Trophoblast cell (in vitro differentiated cells and primary cell): Measurements from ENCODE around the gene PRKN.
A peak's percentile ranks its signal among the peaks of the same experiment; 100 is the strongest.

Experiments
- DNase-seq, 2 donors: peaks; one replicate each; pipeline ENCODE4 v3.0.0-alpha.2; 2016
- H2AFZ ChIP-seq: 2 replicates; pipeline ENCODE4 v1.6.1; 2013; ENCODE audit warnings: low read length, moderate library complexity, mild to moderate bottlenecking; ENCODE audit not compliant: insufficient read depth, poor library complexity
- H2AK5ac ChIP-seq: 2 replicates; pipeline ENCODE4 v1.6.1; 2013; ENCODE audit warnings: mild to moderate bottlenecking, low read length
- H2BK120ac ChIP-seq: 2 replicates; pipeline ENCODE4 v1.6.1; 2013; ENCODE audit warnings: low read length, mild to moderate bottlenecking, moderate library complexity; ENCODE audit not compliant: insufficient read depth, poor library complexity
- H2BK12ac ChIP-seq: 2 replicates; pipeline ENCODE4 v1.6.1; 2013; ENCODE audit warnings: mild to moderate bottlenecking, low read length, moderate library complexity
- H2BK5ac ChIP-seq: 2 replicates; pipeline ENCODE4 v1.6.1; 2013; ENCODE audit warnings: low read length, low read depth, moderate library complexity, mild to moderate bottlenecking; ENCODE audit not compliant: poor library complexity
- H3K14ac ChIP-seq: 2 replicates; pipeline ENCODE4 v1.6.1; 2013; ENCODE audit warnings: mild to moderate bottlenecking, low read length
- H3K18ac ChIP-seq: 2 replicates; pipeline ENCODE4 v1.6.1; 2013; ENCODE audit warnings: mild to moderate bottlenecking, low read length
- H3K23ac ChIP-seq: 2 replicates; pipeline ENCODE4 v1.6.1; 2013; ENCODE audit warnings: low read length
- H3K27ac ChIP-seq: 2 replicates; pipeline ENCODE4 v1.5.1; 2013; ENCODE audit warnings: low read depth, mild to moderate bottlenecking, inconsistent platforms, low read length, moderate library complexity
- H3K27me3 ChIP-seq: 2 replicates; pipeline ENCODE4 v1.6.1; 2013; ENCODE audit warnings: inconsistent platforms, mild to moderate bottlenecking, low read length, moderate library complexity; ENCODE audit not compliant: insufficient read depth
- H3K36me3 ChIP-seq, 2 experiments: 1 replicate in 1 of 2; 2 replicates in 1 of 2; pipeline ENCODE4 v1.6.1; 2013; ENCODE audit warnings: low read length in 2 of 2, mild to moderate bottlenecking in 2 of 2, moderate library complexity in 1 of 2; ENCODE audit not compliant: insufficient read depth in 2 of 2, control insufficient read depth in 1 of 2
- H3K4ac ChIP-seq: 2 replicates; pipeline ENCODE4 v1.6.1; 2013; ENCODE audit warnings: low read depth, mild to moderate bottlenecking, low read length, moderate library complexity
- H3K4me1 ChIP-seq, 2 experiments: 1 replicate in 1 of 2; 2 replicates in 1 of 2; pipeline ENCODE4 v1.6.1; 2013; ENCODE audit warnings: low read length in 2 of 2, mild to moderate bottlenecking in 2 of 2, moderate library complexity in 1 of 2; ENCODE audit not compliant: insufficient read depth in 2 of 2, control insufficient read depth in 1 of 2
- H3K4me2 ChIP-seq: 2 replicates; pipeline ENCODE4 v1.6.1; 2013; ENCODE audit warnings: inconsistent platforms, mild to moderate bottlenecking, low read length, moderate library complexity
- H3K4me3 ChIP-seq: 2 replicates; pipeline ENCODE4 v1.5.1; 2013; ENCODE audit warnings: mild to moderate bottlenecking, low read depth, low read length, inconsistent platforms
- H3K79me1 ChIP-seq: one replicate; pipeline ENCODE4 v1.6.1; 2013; ENCODE audit warnings: low read length
- H3K79me2 ChIP-seq: 2 replicates; pipeline ENCODE4 v1.6.1; 2013; ENCODE audit warnings: low read length, mild to moderate bottlenecking; ENCODE audit not compliant: control insufficient read depth, insufficient read depth, poor library complexity
- H3K9ac ChIP-seq: 2 replicates; pipeline ENCODE4 v1.6.1; 2013; ENCODE audit warnings: mild to moderate bottlenecking, low read length
- H3K9me3 ChIP-seq: 2 replicates; pipeline ENCODE4 v1.6.1; 2013; ENCODE audit warnings: low read depth, mild to moderate bottlenecking, control low read depth, inconsistent platforms, low read length; ENCODE audit not compliant: insufficient read depth
- H4K12ac ChIP-seq: 2 replicates; pipeline ENCODE4 v1.6.1; 2013; ENCODE audit warnings: low read depth, mild to moderate bottlenecking, low read length, moderate library complexity
- H4K8ac ChIP-seq: 2 replicates; pipeline ENCODE4 v1.6.1; 2013; ENCODE audit warnings: low read depth, mild to moderate bottlenecking, low read length, moderate library complexity
- H4K91ac ChIP-seq: one replicate; pipeline ENCODE4 v1.6.1; 2013; ENCODE audit warnings: low read depth, mild to moderate bottlenecking, low read length, moderate library complexity
- WGBS: extraction: QIAGEN DNeasy Blood & Tissue Kit; methylation state at CpG from one replicate; pipeline ENCODE4 v1.1.7; 2013; ENCODE audit warnings: missing lambda C conversion rate; ENCODE audit not compliant: insufficient read length, insufficient coverage; ENCODE audit errors: extremely low coverage; 5-methylcytosine and 5-hydroxymethylcytosine counted together

The PRKN gene

DNA sequence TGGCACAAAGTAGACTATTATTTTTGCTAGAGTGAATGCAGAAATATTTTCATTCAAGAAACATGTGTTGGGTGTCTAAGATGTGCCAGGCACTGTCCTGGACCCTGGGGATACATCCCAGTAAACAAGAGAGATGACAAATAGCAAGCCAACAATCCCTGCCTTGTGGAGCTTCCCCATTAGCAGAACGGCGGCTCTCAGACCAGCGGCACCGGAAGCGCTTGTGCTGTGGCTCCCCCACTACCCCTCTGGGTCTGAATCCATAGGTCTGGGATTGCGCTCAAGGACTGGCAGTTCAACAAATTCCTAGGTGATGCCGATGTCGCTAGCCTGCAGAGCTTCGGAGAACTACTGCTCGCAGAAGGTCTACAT is 1355.2 kb downstream of the PRKN start:
- H4K91ac ChIP-seq = no peak overlapping the region
- no peak overlapping the region for H3K23ac ChIP-seq
- DNase-seq = peak in 1 of 2 donors; percentile 30
- no CpG with 5 or more reads among the region's 10 CpGs for WGBS
- peaks cover 8% of the 10 kb centered on the region for H3K9me3 ChIP-seq
- H4K12ac ChIP-seq = no peak overlapping the region
- H4K8ac ChIP-seq = no peak overlapping the region
- no peaks in the 10 kb centered on the region for H3K36me3 ChIP-seq
- no peak overlapping the region for H3K27ac ChIP-seq
- peaks cover 0 to 3% of the 10 kb centered on the region in 2 experiments for H3K4me1 ChIP-seq
- H3K18ac ChIP-seq = no peak overlapping the region
- no peak overlapping the region for H2AK5ac ChIP-seq
- H2BK120ac ChIP-seq = no peak overlapping the region
- H2BK12ac ChIP-seq = no peak overlapping the region
- no peak overlapping the region for H3K14ac ChIP-seq
- H3K9ac ChIP-seq = no peak overlapping the region
- no peak overlapping the region for H2AFZ ChIP-seq
- H3K79me1 ChIP-seq = no peaks in the 10 kb centered on the region
- no peak overlapping the region for H2BK5ac ChIP-seq
- H3K4ac ChIP-seq = no peak overlapping the region
- H3K4me2 ChIP-seq = no peak overlapping the region
- H3K79me2 ChIP-seq = no peaks in the 10 kb centered on the region
- H3K4me3 ChIP-seq = no peak overlapping the region
- H3K27me3 ChIP-seq = no peaks in the 10 kb centered on the region

DNA sequence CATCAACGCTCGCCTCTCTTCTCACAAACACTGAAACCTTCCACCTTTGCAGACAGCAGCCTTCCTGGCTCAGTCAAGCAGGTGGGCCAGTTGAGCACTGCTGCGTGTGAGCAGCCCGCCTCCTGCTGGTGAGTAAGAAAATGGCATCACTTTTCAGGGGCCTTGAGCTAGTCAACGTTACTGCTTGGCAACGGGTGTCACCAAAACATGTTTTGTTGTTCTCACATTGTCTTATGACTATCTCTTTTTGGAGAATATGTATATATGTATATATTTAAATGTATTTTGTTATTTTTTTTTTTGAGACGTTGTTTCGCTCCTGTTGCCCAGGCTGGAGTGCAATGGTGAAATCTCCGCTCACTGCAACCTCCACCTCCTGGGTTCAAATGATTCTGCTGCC is 1356.7 kb downstream of the PRKN start:
- Histone ChIP-seq H3K4ac (no peak overlapping the region), H4K12ac (no peak overlapping the region), H4K8ac (no peak overlapping the region), H3K36me3 (no peaks in the 10 kb centered on the region), H2AFZ (no peak overlapping the region), H3K79me1 (no peaks in the 10 kb centered on the region), H2BK120ac (no peak overlapping the region), H3K27me3 (no peaks in the 10 kb centered on the region), H4K91ac (no peak overlapping the region), H3K18ac (no peak overlapping the region), H3K23ac (no peak overlapping the region), H3K4me2 (no peak overlapping the region), H3K14ac (no peak overlapping the region), H2AK5ac (no peak overlapping the region), H2BK5ac (no peak overlapping the region), H3K9ac (no peak overlapping the region), H2BK12ac (no peak overlapping the region), H3K27ac (no peak overlapping the region), H3K4me1 (peaks cover 0 to 3% of the 10 kb centered on the region in 2 experiments), H3K9me3 (peaks cover 8% of the 10 kb centered on the region), H3K79me2 (no peaks in the 10 kb centered on the region), H3K4me3 (no peak overlapping the region)
- peak; percentile 80 to 95 for DNase-seq
- WGBS = no CpG with 5 or more reads among the region's 9 CpGs

DNA sequence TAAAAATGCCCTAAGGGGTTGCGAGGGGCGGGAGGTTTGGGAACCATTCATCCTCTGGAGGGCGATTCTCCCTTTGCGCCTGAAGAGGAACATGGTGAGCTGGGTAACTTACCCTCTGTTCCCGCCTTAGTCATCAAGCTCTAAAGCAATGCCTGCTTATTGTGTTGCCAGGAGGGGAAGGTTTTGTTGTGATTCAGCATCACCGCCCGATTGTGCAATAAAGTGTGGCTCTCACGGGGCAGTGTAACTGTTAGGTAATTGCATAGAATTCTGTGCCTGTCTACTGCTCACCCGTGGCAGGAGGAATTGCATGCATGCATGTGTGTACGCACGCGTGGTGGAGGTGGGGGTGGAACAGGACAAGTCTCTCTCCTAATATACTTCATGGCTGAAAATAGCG is 1358.2 kb downstream of the PRKN start:
- Histone ChIP-seq H3K4me1 (no peaks in the 10 kb centered on the region), H2AFZ (no peak overlapping the region), H3K27me3 (no peaks in the 10 kb centered on the region), H2BK5ac (no peak overlapping the region), H3K9me3 (peaks cover 8% of the 10 kb centered on the region), H3K36me3 (no peaks in the 10 kb centered on the region), H2AK5ac (no peak overlapping the region), H3K79me1 (no peaks in the 10 kb centered on the region), H4K8ac (no peak overlapping the region), H3K18ac (no peak overlapping the region), H3K23ac (no peak overlapping the region), H2BK120ac (no peak overlapping the region), H3K27ac (no peak overlapping the region), H3K4me2 (no peak overlapping the region), H4K12ac (no peak overlapping the region), H3K4ac (no peak overlapping the region), H4K91ac (no peak overlapping the region), H3K4me3 (no peak overlapping the region), H3K79me2 (no peaks in the 10 kb centered on the region), H3K14ac (no peak overlapping the region), H3K9ac (no peak overlapping the region), H2BK12ac (no peak overlapping the region)
- DNase-seq = peak; percentile 98 to 99
- no CpG with 5 or more reads among the region's 13 CpGs for WGBS

DNA sequence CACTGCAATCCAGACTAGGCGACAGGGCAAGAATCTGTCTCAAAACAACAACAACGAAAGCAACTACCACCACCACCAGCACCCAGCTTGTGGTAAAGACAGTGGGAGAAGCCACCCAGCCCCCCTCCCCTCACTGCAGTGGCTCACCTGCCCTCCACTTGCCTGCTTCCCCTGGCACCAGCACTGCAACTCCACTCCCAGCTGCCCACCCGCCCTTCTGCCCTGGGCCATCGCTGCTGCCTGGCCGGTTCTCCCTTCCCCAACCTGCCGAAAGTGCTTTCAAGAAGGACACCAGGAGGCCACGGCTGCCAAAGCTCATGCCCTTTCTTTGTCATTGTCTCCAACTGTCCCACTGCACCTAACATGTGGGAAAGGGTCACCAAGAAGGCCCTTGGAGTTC is 1359.1 kb downstream of the PRKN start:
- Histone ChIP-seq H3K4me2 (no peak overlapping the region), H2BK12ac (no peak overlapping the region), H3K23ac (no peak overlapping the region), H3K9ac (no peak overlapping the region), H4K8ac (no peak overlapping the region), H4K12ac (no peak overlapping the region), H3K79me2 (no peaks in the 10 kb centered on the region), H3K4me1 (no peaks in the 10 kb centered on the region), H3K9me3 (peaks cover 4% of the 10 kb centered on the region), H2BK120ac (no peak overlapping the region), H3K27me3 (no peaks in the 10 kb centered on the region), H2AK5ac (no peak overlapping the region), H3K4me3 (no peak overlapping the region), H3K36me3 (no peaks in the 10 kb centered on the region), H3K79me1 (no peaks in the 10 kb centered on the region), H3K18ac (no peak overlapping the region), H3K14ac (no peak overlapping the region), H3K4ac (no peak overlapping the region), H4K91ac (no peak overlapping the region), H2BK5ac (no peak overlapping the region), H2AFZ (no peak overlapping the region), H3K27ac (no peak overlapping the region)
- no CpG with 5 or more reads among the region's 7 CpGs for WGBS
- peak in 1 of 2 donors; percentile 17 for DNase-seq
